K562 (cell line): ENCODE results near the gene POLR3A. TPM values are rescaled to one million over a fixed set of nuclear protein-coding genes. Genes with fewer than 3 reads are reported as not detected.

Experiments used
- ATAC-seq: fragments of 200-7000 bp; cut with Tn5 transposase; 3 replicates; pipeline ENCODE4 v1.9.1; 2020; ENCODE audit warnings: moderate library complexity
- BruUV-seq: library from RNA; stranded (reverse); fragments of 400-500 nt; replicated peaks from 2 replicates; lab custom pipeline; 2021; lab: Mats Ljungman, UMichigan
- CTCF ChIA-PET: fragments of 300-600 bp; formaldehyde crosslinking; extraction: SDS; loops from one replicate; lab custom pipeline; 2021; ENCODE audit warnings: low intra/inter-chr PET ratio; lab: Yijun Ruan, JAX
- POLR2A ChIA-PET: fragments of 300-600, 350-650 bp; sonication (Branson Sonifier 250); formaldehyde crosslinking; extraction: SDS; loops from one replicate; lab custom pipeline; 2021; ENCODE audit warnings: antibody characterized with exemption, inconsistent platforms; lab: Yijun Ruan, JAX
- DNase-seq, 4 experiments: peaks; one replicate each; pipeline versions ENCODE4 v3.0.0 to v3.0.0-alpha.2; 2011 to 2018; ENCODE audit warnings: low spot score in 3 of 4, mixed read lengths in 3 of 4; ENCODE audit errors: extremely low read depth in 1 of 4
- FAIRE-seq: peaks from 2 replicates; lab custom pipeline; 2011; peaks lifted over from hg19 to GRCh38; lab: Jason Lieb, UNC
- H2AFZ ChIP-seq: 2 replicates; pipeline ENCODE4 v1.6.0; 2011; ENCODE audit warnings: low read depth, low read length, control low read depth, inconsistent platforms
- H3K27ac ChIP-seq: fragments of 200-600 bp; 3 replicates; pipeline ENCODE4 v1.8.0; 2011; ENCODE audit warnings: low read depth, mild to moderate bottlenecking, control low read depth, inconsistent platforms, low read length, moderate library complexity, mixed read lengths; ENCODE audit errors: extremely low read depth
- H3K27me3 ChIP-seq, 2 experiments: fragments of 300-600 bp in 1 of 2; 2 replicates in 1 of 2; 3 replicates in 1 of 2; pipeline versions ENCODE4 v1.6.0 to v1.8.0; 2011; ENCODE audit warnings: inconsistent platforms in 2 of 2, low read length in 2 of 2, mild to moderate bottlenecking in 1 of 2, mixed read lengths in 1 of 2, moderate library complexity in 1 of 2; ENCODE audit not compliant: control insufficient read depth in 2 of 2, insufficient read depth in 2 of 2
- H3K36me3 ChIP-seq: fragments of 300-600 bp; 3 replicates; pipeline ENCODE4 v1.8.0; 2011; ENCODE audit warnings: mild to moderate bottlenecking, low read length, inconsistent platforms; ENCODE audit not compliant: control insufficient read depth, insufficient read depth
- H3K4me1 ChIP-seq, 2 experiments: fragments of 200-600 bp in 1 of 2; replicated peaks in 1 of 2; 2 replicates in 1 of 2; 3 replicates in 1 of 2; pipeline versions ENCODE4 v1.5.1 to v1.8.0; 2011; ENCODE audit warnings: inconsistent platforms in 2 of 2, low read length in 2 of 2, mild to moderate bottlenecking in 1 of 2, mixed read lengths in 1 of 2, moderate library complexity in 1 of 2; ENCODE audit not compliant: control insufficient read depth in 2 of 2, insufficient read depth in 2 of 2
- H3K4me2 ChIP-seq: 2 replicates; pipeline ENCODE4 v1.6.1; 2011; ENCODE audit warnings: low read length, control low read depth, inconsistent platforms, mixed read lengths; ENCODE audit not compliant: insufficient read depth
- H3K4me3 ChIP-seq: fragments of 200-600 bp; sonication (generic), shearing (Covaris generic); 2 replicates; pipeline ENCODE4 v1.5.1; 2016; ENCODE audit warnings: control low read depth, inconsistent platforms
- H3K79me2 ChIP-seq: fragments of 200-600 bp; 3 replicates; pipeline ENCODE4 v1.8.0; 2011; ENCODE audit warnings: low read length, inconsistent platforms; ENCODE audit not compliant: control insufficient read depth, insufficient read depth
- H3K9ac ChIP-seq, 2 experiments: 2 replicates each; pipeline versions ENCODE4 v1.6.0 to v1.6.1; 2011; ENCODE audit warnings: low read depth in 2 of 2, low read length in 2 of 2, control low read depth in 1 of 2, inconsistent platforms in 1 of 2, mild to moderate bottlenecking in 1 of 2, mixed read lengths in 1 of 2; ENCODE audit not compliant: insufficient read depth in 1 of 2
- H3K9me1 ChIP-seq: one replicate; pipeline ENCODE4 v1.6.0; 2011; ENCODE audit warnings: inconsistent platforms, mild to moderate bottlenecking, low read length, moderate library complexity; ENCODE audit not compliant: control insufficient read depth, insufficient read depth
- H3K9me3 ChIP-seq: replicated peaks from 2 replicates; pipeline ENCODE4 v1.5.1; 2011; ENCODE audit warnings: low read depth, low read length, inconsistent platforms; ENCODE audit not compliant: control insufficient read depth, insufficient read depth
- H4K20me1 ChIP-seq: replicated peaks from 2 replicates; pipeline ENCODE4 v1.6.1; 2011; ENCODE audit warnings: low read length, inconsistent platforms, mixed read lengths; ENCODE audit not compliant: control insufficient read depth, insufficient read depth
- ATF1 ChIP-seq, 2 experiments: fragments of 450-650 bp in 1 of 2; IDR thresholded peaks; 2 replicates each; pipeline ENCODE4 v1.6.1; 2016; ENCODE audit warnings: missing compliant biosample characterization in 1 of 2, missing genetic modification characterization in 1 of 2
- DACH1 ChIP-seq: fragments of 450-650 bp; IDR thresholded peaks from 2 replicates; pipeline ENCODE4 v1.6.1; 2018; ENCODE audit not compliant: partially characterized antibody
- EHMT2 ChIP-seq: fragments of 450-650 bp; IDR thresholded peaks from 2 replicates; pipeline ENCODE4 v1.6.1; 2018; ENCODE audit warnings: antibody characterized with exemption
- ESRRA ChIP-seq: fragments of 450-650 bp; IDR thresholded peaks from 2 replicates; pipeline ENCODE4 v1.6.1; 2014; ENCODE audit warnings: low read depth, mild to moderate bottlenecking, moderate library complexity, borderline replicate concordance
- FUS ChIP-seq: fragments of 200-400 bp; formaldehyde crosslinking; optimal IDR thresholded peaks from 2 replicates; pipeline ENCODE3; 2017; ENCODE audit warnings: low read depth, low read length
- HMG20B ChIP-seq: fragments of 250-450 bp; sonication (Bioruptor Pico); IDR thresholded peaks from 2 replicates; pipeline ENCODE4 v1.5.0; 2021; ENCODE audit warnings: mild to moderate bottlenecking
- KLF1 ChIP-seq: fragments of 450-650 bp; IDR thresholded peaks from 2 replicates; pipeline ENCODE4 v1.6.1; 2016; ENCODE audit warnings: missing genetic modification characterization, missing compliant biosample characterization
- MTF1 ChIP-seq: fragments of 250-450 bp; sonication (Bioruptor Pico); IDR thresholded peaks from 2 replicates; pipeline ENCODE4 v1.9.0; 2021; ENCODE audit warnings: moderate library complexity, mild to moderate bottlenecking, inconsistent platforms, borderline replicate concordance
- PHTF2 ChIP-seq: fragments of 250-450 bp; sonication (Bioruptor Pico); IDR thresholded peaks from 2 replicates; pipeline ENCODE4 v1.5.0; 2021; ENCODE audit warnings: mild to moderate bottlenecking
- SMARCB1 ChIP-seq: IDR thresholded peaks from 2 replicates; pipeline ENCODE4 v1.6.1; 2011; ENCODE audit warnings: improper control_type of control experiment, low read depth; ENCODE audit not compliant: insufficient read length
- SRSF3 ChIP-seq: fragments of 200-400 bp; formaldehyde crosslinking; IDR thresholded peaks from 2 replicates; pipeline ENCODE4 v1.6.1; 2016; ENCODE audit warnings: mild to moderate bottlenecking, low read length, moderate library complexity; ENCODE audit not compliant: insufficient read depth
- SRSF9 ChIP-seq: fragments of 200-400 bp; formaldehyde crosslinking; IDR thresholded peaks from 2 replicates; pipeline ENCODE4 v1.6.1; 2017; ENCODE audit warnings: low read depth, low read length, borderline replicate concordance
- TRIM24 ChIP-seq, 2 experiments: fragments of 450-650 bp; IDR thresholded peaks; 2 replicates each; pipeline ENCODE4 v1.6.1; 2016
- ZNF217 ChIP-seq: sonication (generic); formaldehyde crosslinking; IDR thresholded peaks from 2 replicates; pipeline ENCODE4 v1.8.0; 2022; ENCODE audit warnings: mild to moderate bottlenecking, missing genetic modification reagents
- WGBS: fragments of 100-300 bp; shearing (Covaris generic); methylation state at CpG from one replicate; pipeline ENCODE4 v1.1.6; 2016; ENCODE audit warnings: low coverage, mixed read lengths; ENCODE audit not compliant: insufficient coverage; ENCODE audit errors: missing lambda C conversion rate; 5-methylcytosine and 5-hydroxymethylcytosine counted together
- in situ Hi-C: fragments of 300-500 bp; cut with MboI; formaldehyde crosslinking; loops from 4 replicates; pipeline ENCODE4 v1.15.0; 2018; ENCODE audit warnings: inconsistent platforms, mixed read lengths
- intact Hi-C: fragments of 100-400 bp; cut with micrococcal nuclease; formaldehyde crosslinking; loops from 2 replicates; pipeline ENCODE4 v1.14.2; 2022
- polyA plus RNA-seq, 8 experiments: library from polyadenylated mRNA; depleted of rRNA in 4 of 8; stranded (reverse) in 5 of 8; unstranded in 3 of 8; fragments of >200 nt; fragmentation: Nextera tagmentation in 2 of 8; fragmentation: Illumina TruSeq in 1 of 8; extraction: Ambion mirVana in 2 of 8; extraction: Trizol in 1 of 8; gene quantifications; 2 replicates each; pipeline versions ENCODE4 v1.2.1 to v1.2.3, GENCODE V29; 2011 to 2014; ENCODE audit warnings: inconsistent platforms in 1 of 8, missing spikeins in 1 of 8
- total RNA-seq, 7 experiments: library from RNA; depleted of rRNA in 6 of 7; stranded (reverse); fragments of >200 nt in 6 of 7; fragmentation: Illumina TruSeq in 2 of 7; extraction: Trizol in 2 of 7; gene quantifications; 2 replicates each; pipeline versions ENCODE4 v1.2.1 to v1.2.3, GENCODE V29; 2011 to 2021; ENCODE audit warnings: low replicate concordance in 1 of 7
- TF ChIP-seq, protein P1 (sequence below): sonication (generic); formaldehyde crosslinking; IDR thresholded peaks from 2 replicates; pipeline ENCODE4 v1.8.1; 2023; ENCODE audit warnings: mild to moderate bottlenecking, missing genetic modification reagents

POLR3A gene
- total and polyA plus RNA-seq, 9 of the 15 experiments (the other 6 are each of a cell fraction or from before 2014, with no cell fraction given), result 14.9 to 37.0 (median 26.7) TPM

DNA sequence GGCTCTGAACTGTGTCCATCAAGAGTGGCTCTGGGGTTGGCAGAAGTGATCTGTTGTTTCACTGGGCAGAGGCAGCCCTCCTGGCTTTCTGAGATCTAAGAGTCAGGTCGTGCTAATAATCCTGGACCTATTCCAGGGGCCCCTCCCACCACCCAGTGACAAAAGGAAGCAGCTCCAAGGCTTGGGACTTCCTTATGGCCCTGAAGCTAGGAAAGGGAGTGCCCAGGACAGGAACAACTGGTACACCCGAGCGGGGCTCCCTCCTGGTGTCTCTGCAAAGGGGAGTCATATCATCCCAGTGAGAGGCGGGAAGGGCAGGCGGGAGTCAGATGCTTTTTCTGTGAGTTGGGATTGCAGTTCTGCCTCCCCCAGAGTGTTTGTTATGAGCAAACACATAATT is 36.7 kb upstream of the POLR3A start:
- Histone ChIP-seq H3K9me1 (no peaks in the 10 kb centered on the region), H3K79me2 (no peaks in the 10 kb centered on the region), H4K20me1 (peaks cover 3% of the 10 kb centered on the region), H3K36me3 (no peaks in the 10 kb centered on the region), H3K4me3 (no peak overlapping the region), H2AFZ (no peak overlapping the region), H3K4me2 (no peak overlapping the region), H3K27me3 (peaks cover 19 to 56% of the 10 kb centered on the region in 2 experiments; a peak in 4 of 5 replicates), H3K9ac (no peak overlapping the region), H3K4me1 (no peaks in the 10 kb centered on the region), H3K9me3 (no peaks in the 10 kb centered on the region), H3K27ac (no peak overlapping the region)
- WGBS, result 1% methylated on average over 5 of the region's 5 CpGs
- DNase-seq (peak in 2 of 4 experiments; percentile 31 to 41), FAIRE-seq (no peak), ATAC-seq (no peak)
- in situ Hi-C loops (no loop called here), intact Hi-C loops (no loop called here)
- TF ChIP-seq ATF1 (CRISPR knock-in tag; IDR thresholded peaks at IDR 0.05) (no peak), ATF1 (tag; IDR thresholded peaks at IDR 0.05) (no peak)
- CTCF ChIA-PET, result no interaction called here
- POLR2A ChIA-PET, result interaction anchor here (0.7 kb wide), 3 partner anchors 9 to 1378 kb away, joined by 3 to 5 read pairs (median 3); no protein-coding TSS in a partner anchor
- BruUV-seq, result no TSS peak

- in situ Hi-C loops, result no loop called here
- no peaks in the 10 kb centered on the region for H3K79me2 ChIP-seq
- no peak overlapping the region for H3K27ac ChIP-seq
- ATAC-seq (no peak), FAIRE-seq (no peak), DNase-seq (no peak)
- no peaks in the 10 kb centered on the region for H3K36me3 ChIP-seq
- H3K9ac ChIP-seq, result no peak overlapping the region
- peaks cover 3% of the 10 kb centered on the region for H4K20me1 ChIP-seq
- peaks cover 19 to 58% of the 10 kb centered on the region in 2 experiments; a peak in 4 of 5 replicates for H3K27me3 ChIP-seq
- H3K4me3 ChIP-seq, result no peak overlapping the region
- intact Hi-C loops, result no loop called here
- H3K4me1 ChIP-seq, result no peaks in the 10 kb centered on the region
- no peak overlapping the region for H2AFZ ChIP-seq
- no peak overlapping the region for H3K4me2 ChIP-seq
- WGBS, result 0% methylated on average over 2 of the region's 2 CpGs
- H3K9me3 ChIP-seq, result no peaks in the 10 kb centered on the region
- ChIA-PET POLR2A (interaction anchor here (0.7 kb wide), 2 partner anchors 8 to 22 kb away, joined by 3 to 5 read pairs; no protein-coding TSS in a partner anchor), CTCF (no interaction called here)
- no peaks in the 10 kb centered on the region for H3K9me1 ChIP-seq
- no TSS peak for BruUV-seq
- TF ChIP-seq SRSF9, result no peak
- TF ChIP-seq SMARCB1, result no peak
- no peak for TF ChIP-seq SRSF3
- no peak for TF ChIP-seq FUS
- TF ChIP-seq ZNF217, result no peak
- TF ChIP-seq KLF1 (tag), result no peak
- no peak for TF ChIP-seq HMG20B (CRISPR knock-in tag)
- TF ChIP-seq MTF1 (CRISPR knock-in tag), result no peak
- TF ChIP-seq TRIM24 (IDR thresholded peaks at IDR 0.05), result no peak
- TF ChIP-seq EHMT2, result no peak
- no peak for TF ChIP-seq ESRRA
- TF ChIP-seq, protein P1, sequence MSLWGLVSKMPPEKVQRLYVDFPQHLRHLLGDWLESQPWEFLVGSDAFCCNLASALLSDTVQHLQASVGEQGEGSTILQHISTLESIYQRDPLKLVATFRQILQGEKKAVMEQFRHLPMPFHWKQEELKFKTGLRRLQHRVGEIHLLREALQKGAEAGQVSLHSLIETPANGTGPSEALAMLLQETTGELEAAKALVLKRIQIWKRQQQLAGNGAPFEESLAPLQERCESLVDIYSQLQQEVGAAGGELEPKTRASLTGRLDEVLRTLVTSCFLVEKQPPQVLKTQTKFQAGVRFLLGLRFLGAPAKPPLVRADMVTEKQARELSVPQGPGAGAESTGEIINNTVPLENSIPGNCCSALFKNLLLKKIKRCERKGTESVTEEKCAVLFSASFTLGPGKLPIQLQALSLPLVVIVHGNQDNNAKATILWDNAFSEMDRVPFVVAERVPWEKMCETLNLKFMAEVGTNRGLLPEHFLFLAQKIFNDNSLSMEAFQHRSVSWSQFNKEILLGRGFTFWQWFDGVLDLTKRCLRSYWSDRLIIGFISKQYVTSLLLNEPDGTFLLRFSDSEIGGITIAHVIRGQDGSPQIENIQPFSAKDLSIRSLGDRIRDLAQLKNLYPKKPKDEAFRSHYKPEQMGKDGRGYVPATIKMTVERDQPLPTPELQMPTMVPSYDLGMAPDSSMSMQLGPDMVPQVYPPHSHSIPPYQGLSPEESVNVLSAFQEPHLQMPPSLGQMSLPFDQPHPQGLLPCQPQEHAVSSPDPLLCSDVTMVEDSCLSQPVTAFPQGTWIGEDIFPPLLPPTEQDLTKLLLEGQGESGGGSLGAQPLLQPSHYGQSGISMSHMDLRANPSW, result no peak
- TF ChIP-seq PHTF2 (CRISPR knock-in tag), result no peak
- no peak for TF ChIP-seq DACH1
These were observed 36.3 kb upstream of the POLR3A start for GRCh38 chr10:78065611-78066010.
